Nephron (organoid): Measurements from ENCODE around the gene USH2A.

Source experiments
- H3K27ac Mint-ChIP-seq, 3 experiments: 2 replicates each; pipeline ENCODE4 v1.8.0; 2020; ENCODE audit warnings: mixed read lengths in 3 of 3, mild to moderate bottlenecking in 2 of 3, moderate library complexity in 1 of 3
- H3K27me3 Mint-ChIP-seq: 2 replicates; pipeline ENCODE4 v1.8.0; 2021; ENCODE audit warnings: low read depth, mild to moderate bottlenecking, moderate library complexity, mixed read lengths
- H3K36me3 Mint-ChIP-seq: 2 replicates; pipeline ENCODE4 v1.8.0; 2020; ENCODE audit warnings: low read depth, mixed read lengths
- H3K4me1 Mint-ChIP-seq: 2 replicates; pipeline ENCODE4 v1.8.0; 2020; ENCODE audit warnings: mixed read lengths
- H3K4me3 Mint-ChIP-seq, 3 experiments: 2 replicates each; pipeline ENCODE4 v1.8.0; 2020; ENCODE audit warnings: mild to moderate bottlenecking in 3 of 3, mixed read lengths in 3 of 3, moderate library complexity in 2 of 3
- H3K9me3 Mint-ChIP-seq: 2 replicates; pipeline ENCODE4 v1.8.0; 2020; ENCODE audit warnings: mixed read lengths
- TF ChIP-seq, protein P1 (sequence below), 3 experiments: fragments of 200-600 bp; sonication (generic); IDR thresholded peaks; one replicate each; pipeline ENCODE4 v1.5.0; 2021; ENCODE audit warnings: antibody characterized with exemption in 3 of 3; ENCODE audit not compliant: unreplicated experiment in 3 of 3

USH2A gene

GRCh38 chr1:215748431-215748830 is 674.8 kb downstream of the USH2A start:
- Mint-ChIP-seq H3K4me1 (no peaks in the 10 kb centered on the region), H3K36me3 (no peaks in the 10 kb centered on the region), H3K4me3 (no peak overlapping the region), H3K9me3 (no peaks in the 10 kb centered on the region), H3K27ac (no peak overlapping the region), H3K27me3 (no peaks in the 10 kb centered on the region)
- TF ChIP-seq, protein P1, sequence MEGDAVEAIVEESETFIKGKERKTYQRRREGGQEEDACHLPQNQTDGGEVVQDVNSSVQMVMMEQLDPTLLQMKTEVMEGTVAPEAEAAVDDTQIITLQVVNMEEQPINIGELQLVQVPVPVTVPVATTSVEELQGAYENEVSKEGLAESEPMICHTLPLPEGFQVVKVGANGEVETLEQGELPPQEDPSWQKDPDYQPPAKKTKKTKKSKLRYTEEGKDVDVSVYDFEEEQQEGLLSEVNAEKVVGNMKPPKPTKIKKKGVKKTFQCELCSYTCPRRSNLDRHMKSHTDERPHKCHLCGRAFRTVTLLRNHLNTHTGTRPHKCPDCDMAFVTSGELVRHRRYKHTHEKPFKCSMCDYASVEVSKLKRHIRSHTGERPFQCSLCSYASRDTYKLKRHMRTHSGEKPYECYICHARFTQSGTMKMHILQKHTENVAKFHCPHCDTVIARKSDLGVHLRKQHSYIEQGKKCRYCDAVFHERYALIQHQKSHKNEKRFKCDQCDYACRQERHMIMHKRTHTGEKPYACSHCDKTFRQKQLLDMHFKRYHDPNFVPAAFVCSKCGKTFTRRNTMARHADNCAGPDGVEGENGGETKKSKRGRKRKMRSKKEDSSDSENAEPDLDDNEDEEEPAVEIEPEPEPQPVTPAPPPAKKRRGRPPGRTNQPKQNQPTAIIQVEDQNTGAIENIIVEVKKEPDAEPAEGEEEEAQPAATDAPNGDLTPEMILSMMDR (IDR thresholded peaks at IDR 0.05; ENCODE audit: unreplicated experiment in 3 of 3) = no peak

GRCh38 chr1:215744419-215744818 is 678.8 kb downstream of the USH2A start:
- Mint-ChIP-seq H3K27ac (no peak overlapping the region), H3K4me3 (no peak overlapping the region), H3K9me3 (no peaks in the 10 kb centered on the region), H3K27me3 (no peaks in the 10 kb centered on the region), H3K36me3 (no peaks in the 10 kb centered on the region), H3K4me1 (no peaks in the 10 kb centered on the region)
- TF ChIP-seq, protein P1 (IDR thresholded peaks at IDR 0.05; ENCODE audit: unreplicated experiment in 3 of 3) = no peak

- no peak overlapping the region for H3K27ac Mint-ChIP-seq
- no peaks in the 10 kb centered on the region for H3K4me1 Mint-ChIP-seq
- H3K36me3 Mint-ChIP-seq = no peaks in the 10 kb centered on the region
- TF ChIP-seq, protein P1 (IDR thresholded peaks at IDR 0.05; ENCODE audit: unreplicated experiment in 3 of 3) = no peak
- H3K9me3 Mint-ChIP-seq = peaks cover 4% of the 10 kb centered on the region
- no peak overlapping the region for H3K4me3 Mint-ChIP-seq
- peaks cover 4% of the 10 kb centered on the region for H3K27me3 Mint-ChIP-seq
Measured at GRCh38 chr1:215739025-215739424, 684.2 kb downstream of the USH2A start.

DNA sequence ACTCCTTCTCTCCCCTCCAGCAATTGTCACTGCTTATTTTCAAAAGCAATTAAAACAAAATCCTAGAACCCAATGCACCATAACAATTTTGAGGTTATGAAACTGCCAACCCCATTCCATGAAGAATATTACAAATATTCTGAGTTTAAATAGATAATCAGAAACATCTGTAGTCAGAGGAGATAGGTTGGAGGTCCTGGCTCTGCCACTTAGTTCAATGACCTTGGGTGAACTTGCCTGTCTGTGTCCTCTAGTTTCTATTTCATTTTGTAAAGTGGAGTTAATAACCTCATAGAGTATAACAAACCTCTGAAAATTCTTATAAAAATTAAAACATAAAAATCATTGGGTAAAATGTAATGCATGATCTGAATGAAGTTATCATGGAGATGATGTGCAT is 691.5 kb downstream of the USH2A start:
- Mint-ChIP-seq H3K4me3 (no peak overlapping the region), H3K27me3 (peaks cover 4% of the 10 kb centered on the region), H3K4me1 (no peaks in the 10 kb centered on the region), H3K27ac (no peak overlapping the region), H3K36me3 (no peaks in the 10 kb centered on the region), H3K9me3 (peaks cover 4% of the 10 kb centered on the region)
- TF ChIP-seq, protein P1 (IDR thresholded peaks at IDR 0.05; ENCODE audit: unreplicated experiment in 3 of 3) = no peak

DNA sequence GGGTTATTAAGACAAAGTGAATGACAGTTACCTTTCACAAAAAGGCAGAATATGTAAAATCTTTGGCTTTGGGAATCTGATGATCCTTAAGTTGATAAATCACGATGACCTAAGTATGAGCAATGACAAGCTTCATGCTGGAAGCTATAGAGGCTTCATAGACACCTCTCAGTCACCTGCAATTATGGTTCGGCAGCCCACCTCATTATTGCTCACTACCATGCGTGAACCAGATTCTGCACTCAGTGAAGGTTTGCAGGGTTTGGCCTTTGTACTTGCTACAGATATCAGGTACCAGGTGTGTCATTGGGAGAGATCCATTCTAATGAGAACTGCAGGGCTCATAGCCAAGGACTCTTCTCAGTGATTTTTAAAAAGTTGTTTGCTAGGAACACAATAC is 692.6 kb downstream of the USH2A start:
- Mint-ChIP-seq H3K9me3 (peaks cover 4% of the 10 kb centered on the region), H3K4me1 (no peaks in the 10 kb centered on the region), H3K36me3 (no peaks in the 10 kb centered on the region), H3K27me3 (peaks cover 4% of the 10 kb centered on the region), H3K27ac (no peak overlapping the region), H3K4me3 (no peak overlapping the region)
- TF ChIP-seq, protein P1 (IDR thresholded peaks at IDR 0.05; ENCODE audit: unreplicated experiment in 3 of 3) = no peak

- H3K27ac Mint-ChIP-seq = no peak overlapping the region
- H3K36me3 Mint-ChIP-seq = no peaks in the 10 kb centered on the region
- no peak overlapping the region for H3K4me3 Mint-ChIP-seq
- no peaks in the 10 kb centered on the region for H3K4me1 Mint-ChIP-seq
- H3K9me3 Mint-ChIP-seq = no peaks in the 10 kb centered on the region
- H3K27me3 Mint-ChIP-seq = peaks cover 7% of the 10 kb centered on the region
- TF ChIP-seq, protein P1 (IDR thresholded peaks at IDR 0.05; ENCODE audit: unreplicated experiment in 3 of 3) = no peak
Measured at GRCh38 chr1:215728169-215728568, 695.1 kb downstream of the USH2A start.
